HG03280 (cell line): ENCODE data around the gene KCNH2.
A peak's percentile ranks its signal among the peaks of the same experiment; 100 is the strongest.
"Not testable (repeated sequence)": the region's sequence is repeated elsewhere in the genome, so short reads cannot be mapped to it uniquely, and the experiment has no call there.

Experiments
- ATAC-seq: cut with Tn5 transposase; IDR thresholded peaks from one replicate; pipeline ENCODE4 v1.9.1; 2021; ENCODE audit warnings: mild to moderate bottlenecking, moderate library complexity; ENCODE audit not compliant: unreplicated experiment

KCNH2 gene

DNA sequence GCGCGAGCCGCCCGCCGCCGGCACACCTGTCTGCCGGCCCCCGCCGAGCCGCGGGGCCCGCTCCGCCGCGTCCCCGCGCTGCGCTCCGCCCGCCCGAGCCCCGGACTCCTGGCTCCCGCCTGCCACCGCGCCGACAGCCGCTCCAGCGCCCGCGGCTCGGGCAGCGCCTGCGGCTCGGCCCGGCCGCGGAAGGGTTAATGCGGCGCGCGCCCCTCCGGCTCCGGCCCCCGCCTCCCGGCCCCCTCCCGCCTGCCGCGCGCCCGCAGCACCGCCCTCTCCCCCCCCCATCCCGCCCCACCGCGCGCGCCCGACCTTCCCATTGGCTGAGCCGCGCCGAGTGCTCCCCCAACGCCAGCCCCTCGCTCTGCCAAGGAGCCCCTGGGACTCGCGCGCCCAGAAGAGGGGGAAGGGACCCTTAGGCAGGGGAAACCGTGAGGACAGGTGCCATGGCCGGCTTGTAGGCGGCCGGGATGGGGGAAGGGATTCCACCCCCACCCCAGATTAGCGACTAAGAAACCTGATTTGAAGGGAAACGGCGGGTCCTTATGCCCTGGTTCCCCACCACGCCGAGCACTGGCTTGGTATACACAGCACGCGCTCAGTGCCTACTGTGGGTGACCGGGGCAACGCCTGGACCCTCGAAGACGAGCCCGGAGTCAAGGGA is at the start of gene KCNH2:
KCNH2 (minus strand) TSS at position 196 of the 664 bp plus-strand sequence. CDS start 408 bp downstream, outside the sequence.
- no peak for ATAC-seq

DNA sequence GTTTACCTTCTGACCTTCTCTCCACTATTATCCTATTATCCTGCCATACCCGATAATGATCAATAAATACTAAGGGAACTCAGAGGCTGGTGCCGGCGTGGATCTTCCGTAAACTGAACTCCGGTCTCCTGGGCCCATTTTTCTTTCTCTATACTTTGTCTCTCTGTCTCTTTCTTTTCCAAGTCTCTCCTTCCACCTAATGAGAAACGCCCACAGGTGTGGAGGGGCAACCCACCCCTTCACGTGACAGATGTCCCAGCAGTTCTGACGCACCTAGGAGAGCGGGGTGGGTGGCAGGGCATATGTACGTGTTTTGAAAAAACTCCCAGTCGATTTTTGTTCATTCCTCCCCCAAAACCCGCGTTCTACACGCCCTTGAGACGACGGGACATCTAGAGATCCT is 49.6 kb upstream of the KCNH2 start:
- ATAC-seq: peak; percentile 5

- not testable (repeated sequence) for ATAC-seq
Measured at GRCh38 chr7:151026771-151027727, 48.9 kb upstream of the KCNH2 start.

DNA sequence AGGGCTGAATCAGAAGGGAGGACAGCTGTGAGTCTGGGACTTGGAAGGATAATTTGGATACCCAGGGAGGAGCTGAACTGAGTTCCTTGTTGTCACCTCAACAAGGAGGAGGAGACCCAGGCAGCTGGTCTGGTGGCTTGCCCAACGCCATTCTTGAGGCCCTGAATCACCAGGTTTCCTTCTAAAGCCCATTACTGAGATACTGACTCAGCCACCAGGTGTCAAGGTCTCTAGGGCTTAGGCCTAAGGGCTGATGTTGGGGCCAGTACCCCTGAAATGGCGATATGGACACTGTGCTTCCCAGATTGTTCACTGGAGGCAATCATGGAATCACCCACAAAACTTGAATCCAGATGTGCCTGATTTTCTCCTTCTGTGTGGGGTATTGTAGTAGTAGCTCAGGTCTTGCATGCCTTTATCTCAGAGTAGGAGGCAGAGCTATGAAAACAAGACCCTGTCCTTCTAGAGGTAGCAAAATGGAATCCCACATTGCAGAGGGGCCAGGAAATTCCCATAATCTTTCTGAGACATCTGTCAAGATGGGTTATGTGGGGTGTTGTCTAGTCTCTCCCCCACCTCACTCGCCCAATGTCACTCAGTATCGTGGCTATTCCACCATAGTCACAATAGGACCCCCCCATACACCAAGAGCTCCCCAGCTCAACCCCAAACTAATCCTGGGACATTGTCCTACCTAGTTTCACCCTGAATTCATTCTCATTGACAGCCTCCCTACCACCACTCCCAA is 48.0 kb upstream of the KCNH2 start:
- no peak for ATAC-seq

DNA sequence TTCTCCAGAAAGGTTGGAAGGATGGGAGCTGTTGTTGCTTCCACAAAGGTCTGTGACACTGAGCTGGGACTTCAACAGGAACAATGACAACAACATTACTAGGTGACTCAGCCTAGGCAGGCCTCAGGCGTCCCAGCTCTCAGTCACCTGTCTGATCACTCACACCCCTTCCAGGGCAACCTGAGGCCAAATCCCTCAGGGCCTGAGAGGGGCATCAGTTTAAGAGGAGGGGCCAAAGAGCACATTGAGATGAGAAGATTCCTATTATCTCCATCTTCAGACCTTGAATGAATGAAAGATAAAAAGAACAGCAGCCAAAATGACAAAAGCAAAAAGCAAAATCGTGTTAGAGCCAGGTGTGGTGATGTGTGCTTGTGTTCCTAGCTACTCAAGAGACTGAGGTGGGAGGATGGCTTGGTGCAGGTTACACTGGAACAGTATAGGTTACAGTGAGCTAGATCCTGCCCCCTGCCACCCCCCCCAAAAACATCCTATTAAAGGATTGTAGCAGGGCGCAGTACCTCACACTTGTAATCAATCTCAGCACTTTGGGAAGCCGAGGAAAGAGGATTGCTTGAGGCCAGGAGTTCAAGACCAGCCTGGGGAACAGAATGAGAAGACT is 46.4 kb upstream of the KCNH2 start, which contains the start of gene ATG9B:
ATG9B (minus strand) TSS at position 60 of the 622 bp plus-strand sequence. CDS start 71 bp downstream, outside the sequence.
- ATAC-seq: no peak

DNA sequence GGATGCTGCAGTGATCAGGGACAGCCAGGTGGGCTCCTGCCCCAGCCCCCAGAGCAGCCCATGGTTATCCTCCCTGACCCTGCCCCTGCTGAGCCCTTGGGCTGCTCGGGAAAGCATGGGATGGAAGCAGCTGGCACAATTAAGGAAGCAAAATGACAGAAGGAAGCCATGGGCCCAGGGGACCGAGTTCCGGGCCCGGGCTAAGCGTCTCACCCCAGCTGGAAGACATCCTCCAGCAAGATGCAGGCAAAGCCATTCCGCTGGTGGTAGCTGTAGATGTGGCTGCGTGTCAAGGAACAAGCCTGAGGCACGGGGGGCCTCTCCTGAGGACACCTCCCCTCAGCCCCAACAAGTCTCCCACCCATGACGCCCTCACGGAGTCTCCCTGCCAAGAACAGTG is 45.1 kb upstream of the KCNH2 start:
- no peak for ATAC-seq

- ATAC-seq: no peak
Measured at GRCh38 chr7:151020231-151020630, 42.1 kb upstream of the KCNH2 start.

GRCh38 chr7:151019130-151019447 is 41.0 kb upstream of the KCNH2 start:
- no peak for ATAC-seq

DNA sequence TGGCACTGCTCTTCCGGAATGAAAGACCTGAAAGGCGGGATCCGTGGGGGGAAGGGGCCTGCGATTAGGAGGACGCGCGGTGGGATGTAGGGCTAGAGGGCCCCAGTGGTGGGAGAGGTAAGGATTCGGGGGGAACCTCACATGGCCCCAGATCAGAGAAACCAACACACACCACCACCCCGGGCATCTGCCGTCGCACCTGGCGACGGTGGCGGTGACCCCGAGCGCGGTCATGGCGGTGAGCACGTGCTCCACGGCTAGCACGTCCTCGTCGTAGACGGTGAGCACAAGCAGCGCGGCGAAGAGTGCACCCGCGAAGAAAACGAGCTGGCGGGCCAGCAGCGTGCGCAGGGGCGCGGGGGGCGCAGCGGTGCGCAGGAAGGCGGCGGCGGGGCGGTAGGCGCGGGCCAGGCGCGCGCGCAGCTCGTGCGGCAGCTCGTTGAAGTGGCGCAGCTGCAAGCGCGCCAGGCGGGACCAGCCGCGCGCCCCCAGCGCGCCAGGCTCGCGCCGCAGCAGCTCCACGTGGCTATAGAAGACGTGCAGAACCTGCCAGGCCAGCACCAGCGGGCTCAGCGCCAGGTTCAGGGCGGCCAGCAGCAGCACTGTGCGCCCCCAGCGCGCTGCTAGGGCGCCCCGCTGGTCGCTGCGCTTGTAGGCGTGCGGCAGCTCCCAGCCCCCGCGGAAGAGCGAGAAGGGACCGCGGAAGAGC is 40.5 kb upstream of the KCNH2 start:
- no peak for ATAC-seq

- ATAC-seq: peak; percentile 47
Measured at GRCh38 chr7:151017953-151018420, 39.9 kb upstream of the KCNH2 start.

DNA sequence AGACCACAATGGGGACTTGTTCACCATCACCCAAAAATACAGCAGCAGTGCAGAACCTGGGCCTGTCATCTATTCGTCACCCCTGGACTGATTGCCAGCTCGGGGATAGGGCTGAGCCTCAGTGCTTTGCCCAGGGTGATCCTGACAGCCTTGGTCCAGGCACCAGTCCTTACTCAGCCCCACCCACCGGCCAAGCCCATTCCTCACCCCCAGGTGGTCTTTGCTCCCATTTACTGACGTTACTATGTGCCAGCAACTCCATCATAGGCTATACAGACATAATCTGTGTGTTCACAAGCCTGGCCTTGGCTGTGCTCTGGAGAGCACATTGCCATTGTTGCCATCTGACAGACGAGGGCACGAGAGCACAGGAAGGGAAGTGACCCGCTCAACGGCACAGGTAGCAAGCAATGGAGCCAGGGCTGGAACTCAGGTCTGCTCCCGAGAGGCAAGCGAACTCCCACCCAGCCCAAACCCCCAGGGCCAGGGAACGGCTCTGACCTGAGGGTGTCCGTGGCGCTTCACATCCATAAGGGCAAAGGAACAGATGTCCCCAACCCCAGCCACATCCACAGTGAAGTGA is 39.3 kb upstream of the KCNH2 start:
- no peak for ATAC-seq

DNA sequence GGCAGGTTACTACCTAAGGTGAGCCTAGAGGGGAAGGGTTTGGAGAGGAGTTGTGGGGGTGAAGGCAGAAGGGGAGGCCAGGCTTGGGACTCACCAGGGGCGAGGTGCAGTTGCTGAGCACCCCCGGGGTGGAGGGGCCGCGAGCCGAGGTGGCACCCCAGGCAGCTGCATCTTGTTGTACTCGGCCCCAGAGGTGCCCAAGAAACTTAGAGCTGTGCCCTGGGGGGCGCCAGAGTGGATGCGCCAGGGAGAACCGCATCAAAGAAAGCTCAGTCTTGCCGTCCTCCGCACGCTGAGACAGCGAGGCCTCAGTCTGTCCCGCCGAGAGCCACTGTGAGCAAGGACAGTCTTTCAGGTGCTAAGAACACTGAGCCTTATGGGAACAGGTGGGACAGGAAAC is 38.8 kb upstream of the KCNH2 start:
- no peak for ATAC-seq

GRCh38 chr7:151016505-151016904 is 38.4 kb upstream of the KCNH2 start:
- ATAC-seq: no peak

DNA sequence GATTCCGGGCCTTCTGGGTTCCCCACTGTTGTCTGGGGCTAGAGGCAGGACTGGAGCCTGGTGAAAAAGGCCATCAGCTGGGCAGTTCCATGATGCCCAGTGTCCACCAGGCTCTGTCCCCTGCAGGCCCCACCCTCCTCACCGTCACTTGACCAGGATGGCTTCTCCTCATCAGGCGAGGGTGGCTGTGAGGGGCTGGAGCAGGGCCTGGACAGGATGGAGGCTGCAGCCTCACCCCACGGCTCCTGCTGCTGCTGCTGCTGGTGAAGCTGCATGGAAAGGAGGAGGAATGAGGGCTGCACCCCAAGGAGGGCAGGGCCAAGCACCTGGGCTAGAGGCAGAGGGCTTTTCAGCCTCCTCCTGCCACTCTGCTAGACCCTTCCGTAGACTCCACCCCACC is 37.8 kb upstream of the KCNH2 start:
- no peak for ATAC-seq

DNA sequence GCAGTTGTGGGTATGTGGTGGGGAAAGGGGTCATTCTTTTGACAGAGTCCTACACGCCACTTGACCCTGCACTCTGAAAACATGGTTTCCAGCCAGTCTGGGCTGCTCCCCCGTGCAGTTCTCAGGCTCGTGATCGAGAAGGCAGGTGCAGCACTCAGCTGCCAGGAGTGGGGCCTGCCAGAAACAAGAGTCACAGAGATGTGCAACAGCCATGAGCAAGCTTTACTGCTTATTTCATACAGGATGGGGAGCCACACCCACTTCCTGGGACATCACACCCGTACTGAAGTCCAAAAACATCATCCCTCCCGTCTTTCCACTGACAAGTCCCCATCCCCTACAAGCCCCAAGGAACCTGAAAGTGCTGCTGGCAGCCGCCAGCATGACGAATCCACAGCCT is 36.8 kb upstream of the KCNH2 start:
- ATAC-seq: no peak

DNA sequence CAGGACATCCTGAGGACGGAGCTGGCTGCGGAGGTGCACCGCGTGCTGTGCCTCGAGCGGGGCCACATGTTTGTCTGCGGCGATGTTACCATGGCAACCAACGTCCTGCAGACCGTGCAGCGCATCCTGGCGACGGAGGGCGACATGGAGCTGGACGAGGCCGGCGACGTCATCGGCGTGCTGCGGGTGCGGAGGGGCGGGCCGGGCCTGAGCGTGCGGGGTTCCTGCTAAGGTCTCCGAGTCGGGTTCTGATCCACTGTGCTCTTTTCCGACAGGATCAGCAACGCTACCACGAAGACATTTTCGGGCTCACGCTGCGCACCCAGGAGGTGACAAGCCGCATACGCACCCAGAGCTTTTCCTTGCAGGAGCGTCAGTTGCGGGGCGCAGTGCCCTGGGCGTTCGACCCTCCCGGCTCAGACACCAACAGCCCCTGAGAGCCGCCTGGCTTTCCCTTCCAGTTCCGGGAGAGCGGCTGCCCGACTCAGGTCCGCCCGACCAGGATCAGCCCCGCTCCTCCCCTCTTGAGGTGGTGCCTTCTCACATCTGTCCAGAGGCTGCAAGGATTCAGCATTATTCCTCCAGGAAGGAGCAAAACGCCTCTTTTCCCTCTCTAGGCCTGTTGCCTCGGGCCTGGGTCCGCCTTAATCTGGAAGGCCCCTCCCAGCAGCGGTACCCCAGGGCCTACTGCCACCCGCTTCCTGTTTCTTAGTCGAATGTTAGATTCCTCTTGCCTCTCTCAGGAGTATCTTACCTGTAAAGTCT is 35.8 kb upstream of the KCNH2 start:
- peak; percentile 43 for ATAC-seq

DNA sequence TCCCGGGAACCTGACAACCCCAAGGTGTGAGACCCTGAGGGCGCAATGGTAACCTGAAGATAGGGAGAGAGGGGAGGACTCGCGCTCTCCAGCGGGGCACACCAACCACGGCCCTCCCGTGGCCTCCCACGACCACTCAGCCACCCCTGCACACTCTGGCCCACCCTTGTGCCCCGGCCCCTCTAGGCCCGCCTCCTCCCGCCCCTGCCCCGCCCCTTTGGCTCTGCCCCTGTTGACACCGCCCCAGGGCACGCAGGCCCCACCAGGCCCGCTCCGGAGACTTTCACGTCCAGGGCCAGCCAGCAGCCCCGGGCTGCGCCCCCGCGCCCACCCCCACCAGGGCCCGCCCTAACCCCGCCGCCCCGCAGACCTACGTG is 35.2 kb upstream of the KCNH2 start:
- ATAC-seq: no peak

DNA sequence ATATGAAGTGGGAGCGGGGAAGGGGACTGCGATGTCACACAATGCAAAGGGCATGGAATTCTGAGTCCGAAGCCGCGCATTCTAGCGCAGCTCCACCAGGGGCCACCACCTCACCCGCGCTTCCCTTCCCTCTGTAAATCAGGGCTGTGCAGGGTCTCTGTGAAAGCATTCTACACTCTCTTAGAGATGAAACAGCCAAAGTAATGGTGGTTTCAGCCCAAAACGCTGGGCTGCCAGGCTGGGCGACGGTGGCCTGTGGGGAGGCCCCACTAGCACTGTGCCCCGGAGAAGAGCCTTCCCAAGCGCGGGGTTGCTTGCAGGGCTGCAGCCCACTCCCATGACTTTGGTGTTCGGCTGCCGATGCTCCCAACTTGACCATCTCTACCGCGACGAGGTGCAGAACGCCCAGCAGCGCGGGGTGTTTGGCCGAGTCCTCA is 34.8 kb upstream of the KCNH2 start:
- ATAC-seq: no peak

GRCh38 chr7:151012031-151012692 is 34.0 kb upstream of the KCNH2 start:
- no peak for ATAC-seq
